Lower lobe of right lung (tissue), 2 donors: Measurements from ENCODE around the gene DOCK6. TPM values are rescaled to one million over a fixed set of nuclear protein-coding genes. Genes with fewer than 3 reads are reported as not detected.
A peak's percentile ranks its signal among the peaks of the same experiment; 100 is the strongest.

Source experiments
- ATAC-seq, 2 donors: fragments of 200-7000 bp; cut with Tn5 transposase; one replicate each; pipeline ENCODE4 v1.9.1; 2020 to 2022; ENCODE audit warnings: mild to moderate bottlenecking in 2 of 2, moderate library complexity in 2 of 2
- DNase-seq: peaks from one replicate; pipeline ENCODE4 v3.0.0-alpha.2; 2020
- H3K27ac ChIP-seq: fragments of 200-600 bp; one replicate; pipeline ENCODE4 v1.8.0; 2022
- H3K27me3 ChIP-seq: fragments of 200-600 bp; one replicate; pipeline ENCODE4 v1.8.0; 2022; ENCODE audit warnings: low read depth
- H3K36me3 ChIP-seq: fragments of 200-600 bp; one replicate; pipeline ENCODE4 v1.8.0; 2022; ENCODE audit warnings: mild to moderate bottlenecking
- H3K4me1 ChIP-seq: fragments of 200-600 bp; one replicate; pipeline ENCODE4 v1.8.0; 2022
- H3K4me3 ChIP-seq: fragments of 200-600 bp; one replicate; pipeline ENCODE4 v1.8.0; 2022; ENCODE audit warnings: mild to moderate bottlenecking
- H3K9me3 ChIP-seq: fragments of 200-600 bp; one replicate; pipeline ENCODE4 v1.8.0; 2022
- intact Hi-C: fragments of 100-400 bp; cut with DNase I; formaldehyde crosslinking; loops from one replicate; pipeline ENCODE4 v1.11.0; 2022
- total RNA-seq: library from RNA; stranded (reverse); fragmentation: NEBNext Ultra II Directional; extraction: Animal tissue kit (Norgen Biotek cat#: 25700); gene quantifications from one replicate; pipeline ENCODE4 v1.2.1, GENCODE V29; 2021
- TF ChIP-seq, protein P1 (sequence below): fragments of 200-600 bp; IDR thresholded peaks from one replicate; pipeline ENCODE4 v1.8.0; 2022; ENCODE audit warnings: antibody characterized with exemption, mild to moderate bottlenecking
- donor health status: DM: no; HTN: yes; CAD: no; lungs with severe emphysema.

DOCK6 gene
- total RNA-seq, 1 donor from 2014 or later = 106 TPM

DNA sequence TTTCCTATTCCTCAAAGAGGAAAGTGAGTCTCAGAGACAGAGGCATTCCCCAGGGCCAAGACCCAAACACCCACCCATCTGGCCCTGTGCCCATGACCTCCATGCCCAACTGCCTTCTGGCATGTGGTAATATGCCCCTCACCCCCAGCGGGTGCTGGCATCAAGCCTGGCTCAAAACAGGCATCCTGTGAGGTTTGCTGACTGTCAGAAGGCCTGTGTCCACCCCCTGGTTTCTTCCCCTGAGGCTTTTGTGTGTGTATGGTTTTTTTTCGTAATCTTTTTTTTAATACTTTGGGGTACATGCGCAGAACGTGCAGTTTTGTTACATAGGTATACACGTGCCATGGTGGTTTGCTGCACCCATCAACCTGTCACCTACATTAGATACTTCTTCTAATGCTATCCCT, 57.4 kb downstream of the DOCK6 start:
- Histone ChIP-seq H3K27ac (peak overlapping the region; percentile 31), H3K9me3 (no peaks in the 10 kb centered on the region), H3K4me3 (no peak overlapping the region), H3K36me3 (peaks cover 52% of the 10 kb centered on the region), H3K27me3 (no peaks in the 10 kb centered on the region), H3K4me1 (peaks cover 20% of the 10 kb centered on the region)
- ATAC-seq (no peak), DNase-seq (no peak)
- intact Hi-C loops = loop anchor here (5.0 kb wide), 1 partner anchor 68 kb away; no protein-coding TSS in a partner anchor
- TF ChIP-seq, protein P1, sequence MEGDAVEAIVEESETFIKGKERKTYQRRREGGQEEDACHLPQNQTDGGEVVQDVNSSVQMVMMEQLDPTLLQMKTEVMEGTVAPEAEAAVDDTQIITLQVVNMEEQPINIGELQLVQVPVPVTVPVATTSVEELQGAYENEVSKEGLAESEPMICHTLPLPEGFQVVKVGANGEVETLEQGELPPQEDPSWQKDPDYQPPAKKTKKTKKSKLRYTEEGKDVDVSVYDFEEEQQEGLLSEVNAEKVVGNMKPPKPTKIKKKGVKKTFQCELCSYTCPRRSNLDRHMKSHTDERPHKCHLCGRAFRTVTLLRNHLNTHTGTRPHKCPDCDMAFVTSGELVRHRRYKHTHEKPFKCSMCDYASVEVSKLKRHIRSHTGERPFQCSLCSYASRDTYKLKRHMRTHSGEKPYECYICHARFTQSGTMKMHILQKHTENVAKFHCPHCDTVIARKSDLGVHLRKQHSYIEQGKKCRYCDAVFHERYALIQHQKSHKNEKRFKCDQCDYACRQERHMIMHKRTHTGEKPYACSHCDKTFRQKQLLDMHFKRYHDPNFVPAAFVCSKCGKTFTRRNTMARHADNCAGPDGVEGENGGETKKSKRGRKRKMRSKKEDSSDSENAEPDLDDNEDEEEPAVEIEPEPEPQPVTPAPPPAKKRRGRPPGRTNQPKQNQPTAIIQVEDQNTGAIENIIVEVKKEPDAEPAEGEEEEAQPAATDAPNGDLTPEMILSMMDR = no peak

DNA sequence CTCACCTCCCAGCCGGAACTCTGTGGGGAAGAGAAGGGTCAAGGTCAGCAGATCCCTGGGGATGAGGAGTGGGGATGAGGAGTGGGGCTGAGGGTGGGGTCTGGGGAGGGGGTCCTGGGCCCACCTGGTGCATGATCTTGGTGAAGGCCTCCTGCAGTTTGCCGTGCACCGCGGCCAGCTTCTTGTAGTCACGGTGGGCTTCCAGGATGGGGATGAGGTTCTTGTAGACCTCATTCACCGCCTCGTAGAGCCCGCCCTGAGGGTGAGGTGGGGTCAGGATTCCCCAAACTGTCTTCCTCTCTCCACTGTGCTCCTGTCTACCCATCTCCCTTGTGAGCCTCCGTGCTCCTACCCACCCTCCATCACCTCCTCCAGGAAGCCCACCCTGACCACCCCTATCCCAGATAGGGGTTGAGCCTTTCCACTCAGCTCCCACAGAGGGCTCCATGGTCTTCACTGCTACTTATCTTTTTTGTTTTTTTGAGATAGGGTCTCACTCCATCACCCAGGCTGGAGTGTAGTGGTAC, 58.2 kb downstream of the DOCK6 start:
- Histone ChIP-seq H3K27me3 (no peaks in the 10 kb centered on the region), H3K9me3 (no peaks in the 10 kb centered on the region), H3K27ac (peak overlapping the region; percentile 76), H3K4me3 (no peak overlapping the region), H3K4me1 (peaks cover 20% of the 10 kb centered on the region), H3K36me3 (peaks cover 57% of the 10 kb centered on the region)
- DNase-seq = no peak
- intact Hi-C loops = loop anchor here (5.0 kb wide), 1 partner anchor 67 kb away; no protein-coding TSS in a partner anchor
- TF ChIP-seq, protein P1 = no peak
- peak in 1 of 2 donors; percentile 7 for ATAC-seq

DNA sequence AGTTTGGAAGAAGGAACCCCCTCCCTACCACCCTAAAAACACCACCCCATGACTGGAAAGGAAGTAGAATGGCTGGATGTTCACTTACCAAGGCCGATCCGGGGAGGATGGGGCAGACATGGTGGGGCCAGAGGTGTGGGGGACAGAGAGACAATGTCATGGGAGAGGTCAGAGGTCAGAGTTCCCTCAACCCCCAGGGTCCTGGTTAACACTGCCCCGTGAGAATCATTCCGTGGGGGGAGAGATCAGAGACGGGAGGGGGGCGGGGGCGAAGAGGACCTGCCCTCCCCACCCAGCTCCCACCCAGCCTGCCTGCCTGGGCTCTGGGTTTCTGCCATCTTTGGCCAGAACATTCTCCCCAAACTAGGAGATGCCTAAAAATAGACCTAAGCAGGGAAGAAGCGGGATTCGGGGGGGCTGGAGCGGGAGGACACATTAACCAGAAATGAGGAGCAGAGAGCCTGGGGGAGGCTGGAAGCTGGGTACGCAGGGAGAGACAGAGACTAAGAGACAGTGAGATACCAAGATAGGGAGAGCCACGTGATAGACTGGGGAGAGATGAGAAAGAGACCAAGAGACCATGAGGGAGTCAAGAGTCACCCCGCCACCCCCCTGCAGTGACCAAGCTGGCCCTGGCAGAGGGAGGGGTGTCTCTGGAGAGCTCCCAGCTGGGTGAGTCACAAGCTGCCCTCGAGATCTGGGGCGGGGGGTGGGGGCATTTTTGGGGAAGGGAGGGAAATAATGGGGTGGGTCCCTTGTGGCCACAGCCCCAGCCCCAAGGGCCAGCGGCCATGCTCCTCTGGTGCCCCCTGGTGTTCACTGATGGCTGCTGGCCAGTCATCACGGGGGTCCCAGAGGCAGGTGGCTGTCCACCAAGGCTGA, 58.9 kb downstream of the DOCK6 start:
- H3K36me3 ChIP-seq = peaks cover 53% of the 10 kb centered on the region
- ATAC-seq (peak; percentile 75 to 82), DNase-seq (peak; percentile 75)
- H3K4me3 ChIP-seq = no peak overlapping the region
- H3K9me3 ChIP-seq = no peaks in the 10 kb centered on the region
- H3K27me3 ChIP-seq = no peaks in the 10 kb centered on the region
- intact Hi-C loops = loop anchor here (5.0 kb wide), 1 partner anchor 66 kb away; no protein-coding TSS in a partner anchor
- TF ChIP-seq, protein P1 = peak; percentile 82
- peaks cover 27% of the 10 kb centered on the region for H3K4me1 ChIP-seq
- H3K27ac ChIP-seq = peak overlapping the region; percentile 76

DNA sequence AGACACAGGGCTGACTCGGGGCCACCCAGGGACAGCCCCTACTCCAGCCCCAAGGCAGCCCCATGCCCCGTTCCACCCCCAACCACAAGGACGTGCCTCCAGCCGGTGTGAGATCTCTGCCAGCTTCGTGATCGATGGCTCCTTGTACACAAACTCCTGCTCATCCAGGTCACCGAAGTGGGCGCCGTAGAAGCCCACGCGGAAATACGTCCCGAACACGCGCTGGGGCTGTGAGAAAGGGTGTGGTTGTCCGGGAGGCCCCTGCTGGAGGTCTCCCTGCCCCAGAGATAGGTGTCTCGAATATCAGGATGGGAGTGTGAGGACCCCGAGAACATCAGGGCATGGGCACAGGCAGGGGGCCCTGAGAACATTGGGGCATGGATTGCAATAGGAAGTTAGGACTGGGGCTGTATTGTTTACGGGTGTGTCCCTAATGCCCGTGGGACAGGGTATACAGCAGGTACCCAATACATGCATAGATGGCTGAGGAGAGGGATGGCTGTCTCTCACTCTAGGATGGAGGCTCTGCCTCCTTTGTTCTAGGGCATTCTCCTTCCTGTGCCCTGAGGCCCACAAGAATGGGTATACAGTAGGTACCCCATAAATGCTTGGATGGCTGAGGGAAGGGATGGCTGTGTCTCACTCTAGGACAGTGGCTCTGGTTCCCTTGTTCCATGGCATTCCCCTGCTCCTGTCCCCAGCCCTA, 59.7 kb downstream of the DOCK6 start:
- intact Hi-C loops = loop anchor here (5.0 kb wide), 1 partner anchor 65 kb away; no protein-coding TSS in a partner anchor
- Histone ChIP-seq H3K9me3 (no peaks in the 10 kb centered on the region), H3K27me3 (no peaks in the 10 kb centered on the region), H3K27ac (peak overlapping the region; percentile 76), H3K4me1 (peaks cover 34% of the 10 kb centered on the region), H3K4me3 (no peak overlapping the region), H3K36me3 (peaks cover 48% of the 10 kb centered on the region)
- TF ChIP-seq, protein P1 = no peak
- DNase-seq (no peak), ATAC-seq (no peak)

DNA sequence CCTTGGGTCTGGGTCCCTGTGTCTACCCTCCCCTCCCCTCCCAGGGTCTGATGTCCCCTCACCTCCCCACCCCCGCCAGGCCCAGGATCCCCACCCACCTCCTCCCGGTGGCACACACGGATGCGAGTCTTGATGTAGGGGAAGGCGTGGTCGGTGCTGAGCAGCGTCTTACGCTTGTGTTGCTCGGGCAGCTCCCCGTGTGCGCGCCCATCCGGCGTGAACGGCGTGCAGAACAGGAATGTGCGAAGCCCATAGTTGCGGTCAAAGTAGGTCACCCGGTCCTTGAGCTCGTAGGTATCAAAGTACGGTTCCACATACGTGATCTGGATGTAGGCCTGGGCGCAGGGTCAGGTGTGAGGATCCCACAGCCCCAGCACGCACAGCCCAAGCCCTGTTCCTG, 60.5 kb downstream of the DOCK6 start:
- H3K4me1 ChIP-seq = peaks cover 35% of the 10 kb centered on the region
- no peak overlapping the region for H3K4me3 ChIP-seq
- intact Hi-C loops = loop anchor here (5.0 kb wide), 1 partner anchor 64 kb away; no protein-coding TSS in a partner anchor
- no peaks in the 10 kb centered on the region for H3K9me3 ChIP-seq
- TF ChIP-seq, protein P1 = no peak
- peaks cover 39% of the 10 kb centered on the region for H3K36me3 ChIP-seq
- H3K27me3 ChIP-seq = no peaks in the 10 kb centered on the region
- ATAC-seq (no peak), DNase-seq (no peak)
- no peak overlapping the region for H3K27ac ChIP-seq
